NCI-H510A (cell line): ENCODE data around the gene CLUH.
"Not testable (repeated sequence)": the region's sequence is repeated elsewhere in the genome, so short reads cannot be mapped to it uniquely, and the experiment has no call there.

ENCODE experiments used
- DNase-seq: peaks from one replicate; lab custom pipeline; 2025; lab: John Stamatoyannopoulos, UW

Gene CLUH

GRCh38 chr17:2701996-2702741, 9.4 kb downstream of the CLUH start:
- DNase-seq: no peak

- DNase-seq: no peak
Measured at GRCh38 chr17:2701161-2701995, 10.2 kb downstream of the CLUH start.

- DNase-seq: no peak
Measured at GRCh38 chr17:2700491-2701141, 10.9 kb downstream of the CLUH start.

GRCh38 chr17:2700030-2700490, 11.5 kb downstream of the CLUH start:
- no peak for DNase-seq

GRCh38 chr17:2699216-2699805, 12.3 kb downstream of the CLUH start:
- not testable (repeated sequence) for DNase-seq

- DNase-seq: no peak
Measured at GRCh38 chr17:2697611-2698162, 13.9 kb downstream of the CLUH start.

GRCh38 chr17:2695961-2696760, 15.4 kb downstream of the CLUH start:
- DNase-seq: no peak

GRCh38 chr17:2695243-2695960, 16.2 kb downstream of the CLUH start:
- DNase-seq: no peak

GRCh38 chr17:2694381-2695242, 17.0 kb downstream of the CLUH start:
- DNase-seq: no peak

GRCh38 chr17:2693561-2694380, 17.8 kb downstream of the CLUH start:
- no peak for DNase-seq

- DNase-seq: no peak
Measured at GRCh38 chr17:2692781-2693135, 18.8 kb downstream of the CLUH start.

GRCh38 chr17:2691965-2692780, 19.4 kb downstream of the CLUH start:
- DNase-seq: no peak

GRCh38 chr17:2691069-2691871, 20.3 kb downstream of the CLUH start:
- DNase-seq: no peak

- DNase-seq: no peak
Measured at GRCh38 chr17:2690165-2691068, 21.1 kb downstream of the CLUH start.

- no peak for DNase-seq
Measured at GRCh38 chr17:2689411-2690164, 22.0 kb downstream of the CLUH start.
